GM19238 (cell line): ENCODE data around the gene TRIM49D1.
"Not testable (repeated sequence)": the region's sequence is repeated elsewhere in the genome, so short reads cannot be mapped to it uniquely, and the experiment has no call there.

Experiments used
- DNase-seq: peaks from one replicate; pipeline ENCODE4 v3.0.0; 2011; ENCODE audit warnings: low spot score; ENCODE audit not compliant: insufficient read length

TRIM49D1 gene

DNA sequence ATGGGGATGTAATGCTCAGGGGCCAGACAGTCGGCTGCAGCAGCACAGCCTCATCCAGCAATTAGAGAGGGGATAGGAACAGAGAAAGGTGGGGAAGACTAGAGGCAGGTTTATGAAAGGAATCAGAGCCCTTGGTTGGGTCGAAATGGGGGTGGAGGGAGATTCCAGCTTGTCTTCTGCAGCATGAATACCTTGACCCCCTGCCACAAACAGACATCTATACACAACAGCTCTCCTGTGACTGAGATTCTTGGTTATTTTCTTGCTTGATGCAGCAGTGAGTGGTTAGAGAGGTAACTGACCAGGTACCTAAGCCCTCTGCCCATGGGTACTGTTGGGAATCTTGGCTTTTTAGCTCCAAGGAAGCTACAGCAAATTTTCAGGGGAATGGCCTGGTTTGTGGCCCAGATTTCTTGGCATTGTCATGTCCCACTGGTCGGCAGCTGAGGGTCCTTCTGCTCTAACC lies at the start of gene TRIM49D1:
Gene TRIM49D1 (minus strand): TSS at position 51 of the 466 bp plus-strand sequence. CDS start 4,535 bp downstream, outside the sequence.
- DNase-seq: no peak

DNA sequence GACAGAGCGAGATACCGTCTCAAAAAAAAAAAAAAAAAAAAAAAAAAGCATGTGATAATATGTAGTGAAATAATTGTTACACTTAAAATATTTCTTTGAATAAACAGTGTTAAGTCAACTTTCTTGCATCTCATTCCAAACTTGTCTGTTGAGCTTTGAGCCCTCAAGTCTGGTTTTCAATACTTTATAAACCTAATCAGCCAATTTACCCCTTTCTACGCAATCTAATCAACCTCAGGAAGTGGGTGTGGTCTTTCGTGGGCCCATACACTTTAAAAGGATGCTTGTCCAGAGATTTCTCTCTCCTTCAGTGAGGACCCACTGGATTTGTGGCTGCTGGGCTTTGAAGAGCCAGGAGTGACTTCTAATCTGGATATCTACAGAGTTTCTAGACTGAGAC lies 43.7 kb upstream of the TRIM49D1 start, which contains the start of gene TRIM64:
Gene TRIM64 (plus strand): TSS at position 301 of the 400 bp plus-strand sequence. CDS start 2,467 bp downstream, outside the sequence.
- not testable (repeated sequence) for DNase-seq

DNA sequence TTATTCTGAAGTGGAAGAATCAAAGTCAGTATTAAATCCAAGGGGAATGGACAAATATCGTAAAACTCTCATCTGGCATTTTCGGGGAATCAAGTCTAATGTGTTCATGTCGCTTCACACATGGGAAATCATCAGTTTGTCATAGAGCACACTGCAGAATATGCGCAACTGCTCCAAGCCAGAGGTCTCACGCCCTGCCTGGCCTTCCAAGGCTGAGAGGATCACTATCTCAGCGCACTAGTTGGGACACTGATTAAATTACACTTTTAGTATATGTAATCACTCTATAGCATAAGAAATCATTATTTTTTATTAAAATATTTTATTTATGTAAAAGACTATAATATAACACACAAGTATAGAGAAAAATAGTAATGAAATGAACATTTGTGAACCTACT lies 38.8 kb upstream of the TRIM49D1 start:
- DNase-seq: not testable (repeated sequence)

DNA sequence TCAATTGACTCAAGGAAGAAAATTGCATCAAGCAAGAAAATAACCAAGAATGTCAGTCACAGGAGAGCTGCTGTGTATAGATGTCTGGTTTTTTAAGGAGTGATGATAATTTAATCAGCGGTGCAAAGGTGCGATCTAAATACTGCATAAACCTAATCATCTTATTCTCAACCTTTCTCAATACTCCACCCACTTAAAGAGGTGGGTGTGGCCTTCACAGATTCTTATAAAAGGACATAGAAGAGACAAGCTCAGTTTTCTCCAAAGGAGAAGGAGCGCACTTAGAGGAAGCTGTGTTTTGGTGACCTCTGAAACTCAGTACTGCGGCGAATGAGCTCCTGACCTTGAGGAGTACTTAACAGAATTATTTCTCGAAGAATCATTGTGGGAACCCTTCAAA lies 1.7 kb upstream of the TRIM49D1 start, which contains the start of gene TRIM49D2:
Gene TRIM49D2 (plus strand): TSS at position 301 of the 400 bp plus-strand sequence. CDS start 2,698 bp downstream, outside the sequence.
- not testable (repeated sequence) for DNase-seq

DNA sequence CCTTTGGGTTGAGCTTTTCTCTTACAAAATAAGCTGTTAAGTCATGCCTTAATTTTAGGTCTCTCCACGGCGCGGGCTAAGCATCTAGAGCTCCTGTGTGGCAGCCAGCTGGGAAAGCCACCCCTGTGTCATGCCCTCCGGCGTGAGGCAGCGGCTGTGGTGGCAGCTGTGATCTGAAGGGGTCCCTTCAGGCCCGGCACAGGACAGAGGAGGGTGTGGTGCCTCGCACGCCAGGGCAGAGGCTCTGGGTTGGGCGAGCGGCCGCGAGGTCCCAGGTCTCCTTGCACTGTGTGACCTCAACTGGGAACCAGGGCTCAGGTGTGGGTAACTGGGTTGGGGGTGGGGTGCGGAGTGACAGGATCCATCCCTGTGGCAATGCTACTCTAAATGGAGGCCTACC lies 21.2 kb downstream of the TRIM49D1 start:
- not testable (repeated sequence) for DNase-seq

DNA sequence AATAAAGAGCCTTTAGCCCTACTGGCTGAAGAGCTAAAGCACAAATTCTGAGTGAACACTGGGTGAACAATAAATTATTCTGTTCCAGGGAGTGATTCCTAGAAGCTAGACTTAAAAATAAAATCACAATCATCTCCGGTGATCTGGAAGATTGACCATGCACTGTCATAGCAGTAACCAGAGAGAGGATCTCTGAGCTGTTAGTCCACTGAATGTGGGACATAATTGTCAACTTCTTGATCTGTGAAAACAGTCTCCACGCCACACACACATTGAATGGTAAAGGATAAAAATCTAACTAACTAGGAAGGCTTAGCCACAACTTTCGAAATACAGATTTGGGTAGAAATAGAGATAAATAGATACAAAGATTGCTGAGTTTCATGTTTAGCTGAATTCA lies 28.8 kb downstream of the TRIM49D1 start:
- not testable (repeated sequence) for DNase-seq

GRCh38 chr11:89877511-89877910 lies 44.5 kb downstream of the TRIM49D1 start:
- DNase-seq: not testable (repeated sequence)

DNA sequence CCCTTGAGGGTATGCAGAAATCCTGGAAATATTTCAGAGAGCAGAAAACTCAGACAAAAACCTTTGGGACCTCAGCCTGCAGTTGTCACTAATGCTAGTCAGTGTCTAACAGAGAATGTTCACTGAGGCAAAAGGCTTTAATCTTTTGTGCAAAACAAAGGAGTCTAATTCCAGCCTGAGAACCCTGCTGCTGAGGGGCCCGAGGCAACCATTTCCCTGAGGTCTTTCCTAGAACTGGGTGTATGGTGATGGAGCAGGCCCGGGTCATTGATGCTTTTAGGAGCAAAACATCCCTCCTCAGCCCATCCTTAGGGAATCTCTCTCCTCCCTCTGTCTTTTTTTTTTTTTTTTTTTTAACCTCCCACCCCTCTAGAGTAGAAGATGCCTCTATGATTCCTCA lies 49.5 kb downstream of the TRIM49D1 start:
- DNase-seq: not testable (repeated sequence)

GRCh38 chr11:89865223-89865622 lies 56.8 kb downstream of the TRIM49D1 start:
- not testable (repeated sequence) for DNase-seq

- not testable (repeated sequence) for DNase-seq
Measured at GRCh38 chr11:89863906-89864704, 57.9 kb downstream of the TRIM49D1 start.
